Activated naive CD8-positive, alpha-beta T cell treated with anti-CD3 and anti-CD28 coated beads, Interleukin-2, amount 10 ng/mL, durations not matched to agents 7 days and 5 days (primary cell): Measurements from ENCODE around the gene MAP1LC3B. TPM values are rescaled to one million over a fixed set of nuclear protein-coding genes. Genes with fewer than 3 reads are reported as not detected.

Experiments used
- ATAC-seq: fragments of 150-1000 bp; cut with Tn5 transposase; one replicate; pipeline ENCODE4 v1.10.0; 2021; ENCODE audit warnings: low read depth, moderate library complexity
- POLR2A ChIA-PET: fragments of 350-600 bp; sonication (Branson Sonifier 250); formaldehyde crosslinking; loops from one replicate; lab custom pipeline; 2021; ENCODE audit warnings: antibody characterized with exemption; lab: Charles Lee
- DNase-seq: peaks from one replicate; pipeline ENCODE4 v3.0.0; 2021
- H3K27ac Mint-ChIP-seq: one replicate; pipeline ENCODE4 v1.8.0; 2022; ENCODE audit warnings: mild to moderate bottlenecking, mixed read lengths
- H3K27me3 Mint-ChIP-seq: one replicate; pipeline ENCODE4 v1.8.0; 2022; ENCODE audit warnings: mild to moderate bottlenecking, moderate library complexity, mixed read lengths
- H3K36me3 Mint-ChIP-seq: one replicate; pipeline ENCODE4 v1.8.0; 2021; ENCODE audit warnings: mild to moderate bottlenecking, mixed read lengths
- H3K4me1 Mint-ChIP-seq: one replicate; pipeline ENCODE4 v1.8.0; 2021; ENCODE audit warnings: mixed read lengths
- H3K4me3 Mint-ChIP-seq: one replicate; pipeline ENCODE4 v1.8.0; 2022; ENCODE audit warnings: mild to moderate bottlenecking, moderate library complexity, mixed read lengths
- H3K9me3 Mint-ChIP-seq: one replicate; pipeline ENCODE4 v1.8.0; 2021; ENCODE audit warnings: mixed read lengths
- total RNA-seq, 2 experiments: library from RNA; stranded (reverse); gene quantifications; one replicate each; pipeline ENCODE4 v1.2.3, GENCODE V29; 2021

Gene MAP1LC3B
- total RNA-seq, 2 experiments from 2014 or later = 55.6 to 57.4 TPM

DNA sequence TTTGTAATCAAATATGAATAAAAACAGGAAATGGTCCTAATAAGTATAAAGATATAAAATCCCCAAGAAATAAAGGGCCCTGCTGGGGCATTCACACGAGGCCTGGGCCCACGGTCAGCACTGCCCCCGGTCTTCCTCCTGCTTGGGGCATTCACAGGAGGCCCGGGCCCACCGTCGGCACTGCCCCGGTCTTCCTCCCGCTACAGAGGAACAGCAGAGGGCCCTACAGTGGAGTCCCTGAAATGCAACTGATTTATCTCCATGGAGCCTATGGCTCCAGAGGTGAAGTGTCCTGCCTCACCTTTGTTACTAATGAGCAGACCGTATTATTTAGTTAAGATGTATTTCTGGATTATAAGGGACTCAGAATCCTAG lies 46.5 kb downstream of the MAP1LC3B start:
- Mint-ChIP-seq H3K9me3 (no peaks in the 10 kb centered on the region), H3K36me3 (no peaks in the 10 kb centered on the region), H3K27me3 (peaks cover 22% of the 10 kb centered on the region), H3K4me1 (peaks cover 10% of the 10 kb centered on the region), H3K27ac (no peak overlapping the region), H3K4me3 (no peak overlapping the region)
- DNase-seq = no peak
- ATAC-seq = no peak
- POLR2A ChIA-PET = no interaction called here

DNA sequence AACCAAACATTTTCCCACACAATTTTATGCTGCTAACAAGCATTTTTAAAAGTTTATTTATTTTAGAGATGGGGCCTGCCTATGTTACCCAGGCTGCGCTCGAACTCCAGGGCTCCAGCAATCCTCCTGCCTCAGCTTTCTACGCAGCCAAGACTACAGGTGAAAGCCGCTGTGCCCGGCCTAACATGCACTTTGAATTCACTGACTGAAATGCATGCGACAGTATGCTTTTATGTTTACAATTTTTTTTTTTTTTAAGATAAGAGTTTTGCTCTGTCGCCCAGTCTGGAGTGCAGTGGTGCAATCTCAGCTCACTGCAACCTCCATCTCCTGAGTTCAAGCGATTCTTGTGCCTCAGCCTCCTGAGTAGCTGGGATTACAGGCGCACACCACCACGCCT lies 47.8 kb downstream of the MAP1LC3B start:
- H3K4me3 Mint-ChIP-seq = no peak overlapping the region
- peaks cover 10% of the 10 kb centered on the region for H3K4me1 Mint-ChIP-seq
- no peaks in the 10 kb centered on the region for H3K9me3 Mint-ChIP-seq
- H3K36me3 Mint-ChIP-seq = peaks cover 4% of the 10 kb centered on the region
- H3K27me3 Mint-ChIP-seq = peaks cover 19% of the 10 kb centered on the region
- POLR2A ChIA-PET = no interaction called here
- DNase-seq (no peak), ATAC-seq (no peak)
- no peak overlapping the region for H3K27ac Mint-ChIP-seq

DNA sequence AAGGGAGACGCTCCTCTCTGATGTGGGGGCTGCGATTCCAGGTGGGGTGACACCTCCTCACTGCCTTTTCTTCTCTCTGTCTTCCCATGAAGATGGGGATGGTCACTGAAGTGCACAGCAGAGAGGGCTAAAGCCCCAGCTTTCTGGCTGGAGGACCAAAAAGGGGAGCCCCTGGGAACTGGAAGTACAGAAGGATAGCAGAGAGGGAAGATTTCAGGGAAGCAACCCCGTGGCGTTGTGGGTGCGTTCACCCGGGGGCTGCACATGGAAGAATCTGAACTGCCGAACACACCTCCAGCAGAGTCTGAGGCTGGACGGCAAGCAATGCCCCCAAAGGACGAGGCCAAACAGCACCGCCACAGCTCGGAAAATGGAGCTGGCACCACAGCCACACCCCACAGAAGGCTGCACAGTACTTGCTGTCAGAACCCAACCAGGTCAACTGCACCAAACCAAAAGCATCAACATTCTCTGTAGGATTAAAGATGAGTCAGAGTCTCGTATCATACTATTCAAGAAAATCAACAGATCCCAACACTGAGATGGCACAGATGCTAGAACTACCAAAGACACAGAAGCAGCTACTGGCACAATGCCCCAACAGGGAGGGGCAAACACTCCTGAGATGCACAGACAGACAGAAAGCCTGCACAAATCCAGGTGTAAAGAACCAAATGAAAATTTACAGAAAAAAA lies 49.9 kb downstream of the MAP1LC3B start:
- Mint-ChIP-seq H3K9me3 (no peaks in the 10 kb centered on the region), H3K4me1 (no peaks in the 10 kb centered on the region), H3K27ac (no peak overlapping the region), H3K27me3 (peaks cover 10% of the 10 kb centered on the region), H3K4me3 (no peak overlapping the region), H3K36me3 (peaks cover 4% of the 10 kb centered on the region)
- ATAC-seq = no peak
- DNase-seq = no peak
- POLR2A ChIA-PET = no interaction called here

DNA sequence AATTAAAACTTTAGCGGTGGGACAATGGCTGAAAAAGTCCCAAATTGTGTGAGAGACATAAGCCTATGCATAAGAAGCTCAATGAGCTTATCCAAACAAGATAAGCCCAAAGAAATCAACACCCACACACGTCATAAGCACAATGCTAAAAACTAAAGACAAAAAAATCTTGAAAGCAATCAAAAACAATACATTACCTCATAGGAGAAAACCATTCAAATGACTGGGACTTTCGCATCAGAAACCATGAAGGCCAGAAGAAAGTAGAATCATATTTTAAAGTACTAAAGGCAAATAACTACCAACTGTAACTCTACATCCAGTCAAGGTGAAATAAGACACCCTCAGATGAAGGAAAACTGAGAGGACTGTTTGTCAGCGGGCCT lies 50.4 kb downstream of the MAP1LC3B start:
- no peak overlapping the region for H3K27ac Mint-ChIP-seq
- H3K9me3 Mint-ChIP-seq = no peaks in the 10 kb centered on the region
- ATAC-seq (no peak), DNase-seq (no peak)
- peaks cover 10% of the 10 kb centered on the region for H3K27me3 Mint-ChIP-seq
- H3K4me3 Mint-ChIP-seq = no peak overlapping the region
- peaks cover 4% of the 10 kb centered on the region for H3K36me3 Mint-ChIP-seq
- H3K4me1 Mint-ChIP-seq = no peaks in the 10 kb centered on the region
- POLR2A ChIA-PET = no interaction called here

DNA sequence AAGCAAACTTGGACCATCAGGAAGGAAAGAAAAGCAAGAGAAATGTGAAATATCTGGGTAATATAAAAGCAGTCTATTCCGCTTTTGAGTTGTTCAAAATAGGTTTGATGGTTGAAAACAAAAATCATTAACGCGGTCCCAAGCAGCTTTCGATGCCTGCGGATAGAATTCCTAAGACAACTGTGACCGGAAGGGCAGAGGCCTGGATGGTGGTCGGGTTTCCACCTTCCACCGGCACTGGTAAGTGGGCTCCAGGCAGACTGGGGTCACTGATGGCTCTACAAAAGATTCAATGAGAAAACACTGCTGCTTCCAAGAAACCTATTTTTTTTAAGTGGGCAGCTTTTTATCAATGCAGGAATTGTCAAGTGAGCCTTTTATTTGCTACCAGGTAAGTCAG lies 50.9 kb downstream of the MAP1LC3B start:
- Mint-ChIP-seq H3K27ac (no peak overlapping the region), H3K4me3 (no peak overlapping the region), H3K27me3 (peaks cover 10% of the 10 kb centered on the region), H3K9me3 (no peaks in the 10 kb centered on the region), H3K36me3 (peaks cover 4% of the 10 kb centered on the region), H3K4me1 (no peaks in the 10 kb centered on the region)
- POLR2A ChIA-PET = no interaction called here
- ATAC-seq (no peak), DNase-seq (no peak)

DNA sequence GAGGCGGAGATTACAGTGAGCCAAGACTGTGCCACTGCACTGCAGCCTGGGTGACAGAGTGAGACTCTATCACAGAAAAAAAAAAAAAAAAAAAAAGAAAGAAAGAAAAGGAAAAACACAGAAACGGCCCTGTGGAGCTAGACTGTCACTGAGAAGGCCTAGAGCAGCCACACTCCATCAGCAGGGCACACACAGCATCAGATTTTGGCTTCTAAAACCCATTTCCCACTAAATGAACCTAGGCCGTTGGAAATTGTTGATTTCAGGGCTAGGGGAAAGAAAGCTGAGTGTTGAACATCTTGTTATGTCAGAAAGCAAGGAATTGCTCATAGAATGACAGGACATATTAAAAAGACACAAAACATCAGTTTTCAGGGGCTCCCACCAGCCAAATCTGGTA lies 51.8 kb downstream of the MAP1LC3B start:
- no peaks in the 10 kb centered on the region for H3K4me1 Mint-ChIP-seq
- ATAC-seq = no peak
- H3K27me3 Mint-ChIP-seq = peaks cover 8% of the 10 kb centered on the region
- POLR2A ChIA-PET = no interaction called here
- H3K4me3 Mint-ChIP-seq = no peak overlapping the region
- H3K27ac Mint-ChIP-seq = no peak overlapping the region
- DNase-seq = no peak
- H3K9me3 Mint-ChIP-seq = no peaks in the 10 kb centered on the region
- peaks cover 4% of the 10 kb centered on the region for H3K36me3 Mint-ChIP-seq

DNA sequence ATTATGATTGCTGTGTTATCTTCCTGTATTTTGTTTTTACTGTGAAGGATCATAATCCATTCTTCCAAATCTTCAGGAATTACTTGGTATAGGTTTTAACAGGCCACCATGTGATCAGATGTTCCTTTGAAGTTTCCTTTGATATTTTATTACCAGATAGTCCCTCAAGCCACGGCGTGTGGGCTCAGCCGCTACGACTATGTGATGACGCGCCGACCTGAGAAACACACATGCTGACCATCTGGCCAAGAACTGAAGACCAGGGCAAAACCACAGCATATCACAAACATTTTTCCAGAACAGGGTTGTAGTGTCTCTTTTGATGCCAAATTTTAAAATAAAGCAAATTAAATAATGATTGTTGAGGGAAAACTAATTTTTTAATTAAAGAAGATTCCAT lies 53.4 kb downstream of the MAP1LC3B start:
- Mint-ChIP-seq H3K27ac (no peak overlapping the region), H3K4me3 (no peak overlapping the region), H3K4me1 (no peaks in the 10 kb centered on the region), H3K27me3 (peaks cover 8% of the 10 kb centered on the region), H3K36me3 (peaks cover 4% of the 10 kb centered on the region), H3K9me3 (no peaks in the 10 kb centered on the region)
- DNase-seq (no peak), ATAC-seq (no peak)
- POLR2A ChIA-PET = no interaction called here

DNA sequence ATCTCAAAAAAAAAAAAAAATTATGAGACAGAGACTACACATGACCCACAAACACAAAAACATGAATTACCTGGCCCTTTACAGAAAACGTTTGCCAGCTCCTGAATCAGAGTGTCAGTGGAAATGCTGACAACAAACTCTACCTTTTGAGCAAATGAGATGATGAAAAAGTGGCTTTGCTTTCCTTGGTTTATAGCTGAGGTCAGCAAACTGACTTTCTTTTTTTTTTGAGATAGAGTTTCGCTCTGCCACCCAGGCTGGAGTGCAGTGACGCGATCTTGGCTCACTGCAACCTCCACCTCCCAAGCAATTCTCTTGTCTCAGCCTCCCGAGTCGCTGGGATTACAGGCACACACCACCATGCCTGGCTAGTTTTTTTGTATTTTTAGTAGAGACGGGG lies 54.3 kb downstream of the MAP1LC3B start:
- DNase-seq = no peak
- POLR2A ChIA-PET = no interaction called here
- ATAC-seq = no peak

DNA sequence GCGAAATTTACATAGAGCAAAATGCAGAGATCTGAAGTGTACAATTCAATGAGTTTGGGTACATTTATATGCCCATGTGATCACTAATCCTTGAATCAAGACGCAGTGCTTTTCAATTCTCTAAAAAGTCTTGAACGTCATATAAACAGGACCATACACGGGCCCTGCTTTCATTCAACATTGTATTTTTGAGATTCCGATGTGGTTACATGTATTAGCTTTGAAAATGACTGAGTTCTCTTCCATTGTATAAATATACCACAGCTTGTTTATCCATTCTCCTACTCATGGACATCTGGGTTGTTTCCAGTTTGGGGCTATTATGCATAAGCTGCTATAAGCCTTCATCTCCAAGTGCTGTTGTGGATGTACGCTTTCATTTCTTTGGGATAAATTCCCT lies 55.2 kb downstream of the MAP1LC3B start:
- H3K36me3 Mint-ChIP-seq = peaks cover 4% of the 10 kb centered on the region
- ATAC-seq (no peak), DNase-seq (no peak)
- POLR2A ChIA-PET = no interaction called here
- H3K9me3 Mint-ChIP-seq = no peaks in the 10 kb centered on the region
- peaks cover 2% of the 10 kb centered on the region for H3K27me3 Mint-ChIP-seq
- H3K4me1 Mint-ChIP-seq = no peaks in the 10 kb centered on the region
- H3K4me3 Mint-ChIP-seq = no peak overlapping the region
- H3K27ac Mint-ChIP-seq = no peak overlapping the region

More for the DNA sequence above, 54.3 kb downstream of the MAP1LC3B start:
- H3K9me3 Mint-ChIP-seq = no peaks in the 10 kb centered on the region
- H3K27me3 Mint-ChIP-seq = peaks cover 3% of the 10 kb centered on the region
- no peak overlapping the region for H3K27ac Mint-ChIP-seq
- H3K4me3 Mint-ChIP-seq = no peak overlapping the region
- H3K4me1 Mint-ChIP-seq = no peaks in the 10 kb centered on the region
- H3K36me3 Mint-ChIP-seq = peaks cover 4% of the 10 kb centered on the region

DNA sequence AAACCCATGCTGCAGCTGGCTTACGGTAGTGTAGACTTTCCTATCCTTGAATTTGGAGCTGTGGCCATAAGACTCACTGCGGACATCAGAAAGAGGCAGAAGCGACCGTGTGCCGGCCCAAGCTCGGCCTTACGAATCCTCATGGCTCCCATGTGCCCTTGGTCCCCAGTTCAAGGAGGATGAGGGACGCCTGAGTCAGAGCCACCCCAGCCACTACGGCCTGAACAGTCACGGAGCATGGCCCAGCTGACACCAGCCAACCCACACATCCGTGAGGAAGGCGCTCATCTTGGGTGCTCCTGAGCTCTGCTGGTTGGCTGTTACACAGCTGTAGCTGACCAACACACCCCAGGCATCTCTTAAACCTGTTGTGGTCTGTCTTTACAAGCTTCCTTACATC lies 56.7 kb downstream of the MAP1LC3B start:
- POLR2A ChIA-PET = no interaction called here
- H3K4me1 Mint-ChIP-seq = no peaks in the 10 kb centered on the region
- peaks cover 4% of the 10 kb centered on the region for H3K36me3 Mint-ChIP-seq
- no peaks in the 10 kb centered on the region for H3K9me3 Mint-ChIP-seq
- DNase-seq = no peak
- H3K27me3 Mint-ChIP-seq = peaks cover 2% of the 10 kb centered on the region
- ATAC-seq = no peak
- no peak overlapping the region for H3K27ac Mint-ChIP-seq
- no peak overlapping the region for H3K4me3 Mint-ChIP-seq

DNA sequence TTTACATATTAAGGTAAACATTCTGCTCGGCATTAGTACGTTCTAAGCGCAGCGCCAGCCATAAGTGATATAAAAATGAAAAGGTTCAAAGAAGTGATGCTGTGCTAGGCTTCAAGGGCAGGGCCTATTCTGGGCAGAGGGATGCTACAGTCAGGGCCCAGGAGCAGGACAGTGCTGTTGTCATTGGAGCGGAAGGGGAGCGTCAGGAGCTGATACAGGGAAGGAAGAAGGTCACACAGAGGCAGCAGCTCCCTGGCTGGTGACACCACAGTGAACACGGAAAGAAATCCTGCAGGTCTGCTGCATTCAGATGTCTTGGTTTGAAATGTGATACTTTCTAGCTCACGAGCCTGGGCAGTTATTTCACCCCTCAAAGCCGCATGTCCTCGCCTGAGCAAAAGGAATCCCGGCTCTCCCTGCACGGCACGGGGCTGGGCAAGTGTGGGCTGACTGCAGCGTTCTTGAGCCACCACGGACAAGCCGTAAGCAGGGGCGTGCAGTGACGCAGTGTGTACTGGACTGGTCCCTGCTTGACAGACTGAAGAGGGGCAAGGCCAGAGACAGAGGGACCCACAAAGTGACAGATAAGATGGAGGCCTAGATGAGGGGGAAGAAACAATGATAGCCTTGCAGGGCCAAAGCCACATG lies 59.6 kb downstream of the MAP1LC3B start:
- no peak for ATAC-seq
- Mint-ChIP-seq H3K4me3 (no peak overlapping the region), H3K27me3 (peaks cover 2% of the 10 kb centered on the region), H3K27ac (no peak overlapping the region), H3K36me3 (no peaks in the 10 kb centered on the region), H3K4me1 (no peaks in the 10 kb centered on the region), H3K9me3 (no peaks in the 10 kb centered on the region)
- no peak for DNase-seq
- POLR2A ChIA-PET = no interaction called here

DNA sequence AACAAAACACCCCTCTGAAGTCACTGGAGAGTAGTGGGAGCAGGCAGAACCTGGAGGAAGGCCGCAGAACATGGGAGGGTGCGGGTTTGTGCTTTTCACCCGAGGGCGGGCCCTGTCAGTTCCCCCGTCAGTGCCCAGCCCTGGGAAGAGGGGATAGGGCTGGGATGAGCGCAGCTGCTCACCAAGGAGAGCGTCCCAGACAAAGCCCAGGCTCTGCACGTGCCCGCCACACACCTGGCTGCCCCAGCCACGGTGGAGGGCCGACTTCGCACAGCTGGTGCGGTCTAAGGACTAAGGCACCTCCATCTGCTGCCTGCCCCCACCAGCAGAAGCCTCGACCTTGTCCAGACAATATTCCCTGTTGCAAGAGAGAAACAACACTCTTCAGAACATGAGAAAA lies 61.2 kb downstream of the MAP1LC3B start:
- POLR2A ChIA-PET = no interaction called here
- H3K27ac Mint-ChIP-seq = no peak overlapping the region
- no peaks in the 10 kb centered on the region for H3K9me3 Mint-ChIP-seq
- no peaks in the 10 kb centered on the region for H3K4me1 Mint-ChIP-seq
- H3K27me3 Mint-ChIP-seq = peaks cover 2% of the 10 kb centered on the region
- ATAC-seq (no peak), DNase-seq (no peak)
- H3K36me3 Mint-ChIP-seq = no peaks in the 10 kb centered on the region
- no peak overlapping the region for H3K4me3 Mint-ChIP-seq
